Esophagus (tissue), 2 donors: ENCODE measurements around the gene PTPRR. TPM values are rescaled to one million over a fixed set of nuclear protein-coding genes. Genes with fewer than 3 reads are reported as not detected.

ENCODE experiments used
- H3K27ac ChIP-seq, 2 donors: one replicate each; pipeline ENCODE4 v1.5.1; 2013; ENCODE audit warnings: low read depth in 2 of 2, mild to moderate bottlenecking in 2 of 2, inconsistent platforms in 1 of 2, low read length in 1 of 2, moderate library complexity in 1 of 2
- H3K27me3 ChIP-seq, 2 donors: one replicate each; pipeline ENCODE4 v1.6.1; 2013; ENCODE audit warnings: low read length in 2 of 2, control low read depth in 1 of 2, mild to moderate bottlenecking in 1 of 2; ENCODE audit not compliant: insufficient read depth in 2 of 2, control insufficient read depth in 1 of 2
- H3K36me3 ChIP-seq, 2 donors: one replicate each; pipeline ENCODE4 v1.6.1; 2013; ENCODE audit warnings: low read length in 1 of 2; ENCODE audit not compliant: control insufficient read depth in 2 of 2, insufficient read depth in 2 of 2
- H3K4me1 ChIP-seq, 2 donors: one replicate each; pipeline ENCODE4 v1.6.1; 2013; ENCODE audit warnings: low read length in 1 of 2; ENCODE audit not compliant: control insufficient read depth in 2 of 2, insufficient read depth in 2 of 2
- H3K4me3 ChIP-seq, 2 donors: one replicate each; pipeline ENCODE4 v1.5.1; 2013; ENCODE audit warnings: low read length in 2 of 2, mild to moderate bottlenecking in 2 of 2, low read depth in 1 of 2, moderate library complexity in 1 of 2
- H3K9me3 ChIP-seq, 2 donors: one replicate each; pipeline ENCODE4 v1.6.1; 2013; ENCODE audit warnings: mild to moderate bottlenecking in 2 of 2, low read depth in 1 of 2, low read length in 1 of 2, moderate library complexity in 1 of 2; ENCODE audit not compliant: control insufficient read depth in 2 of 2, insufficient read depth in 1 of 2
- WGBS, 2 donors: extraction: QIAGEN DNeasy Blood & Tissue Kit; methylation state at CpG; one replicate each; pipeline ENCODE4 v1.1.7; 2013; 5-methylcytosine and 5-hydroxymethylcytosine counted together
- polyA plus RNA-seq, 2 donors: library from polyadenylated mRNA; stranded (reverse); fragments of 200-250 nt; gene quantifications; one replicate each; pipeline ENCODE4 v1.2.3, GENCODE V29; 2013
- donor health status: healthy with polysubstance abuse.
- donor health status: Bipolar disorder and iron deficiency.

PTPRR gene
- polyA plus RNA-seq, 2 donors, result 0.05 to 0.06 TPM

DNA sequence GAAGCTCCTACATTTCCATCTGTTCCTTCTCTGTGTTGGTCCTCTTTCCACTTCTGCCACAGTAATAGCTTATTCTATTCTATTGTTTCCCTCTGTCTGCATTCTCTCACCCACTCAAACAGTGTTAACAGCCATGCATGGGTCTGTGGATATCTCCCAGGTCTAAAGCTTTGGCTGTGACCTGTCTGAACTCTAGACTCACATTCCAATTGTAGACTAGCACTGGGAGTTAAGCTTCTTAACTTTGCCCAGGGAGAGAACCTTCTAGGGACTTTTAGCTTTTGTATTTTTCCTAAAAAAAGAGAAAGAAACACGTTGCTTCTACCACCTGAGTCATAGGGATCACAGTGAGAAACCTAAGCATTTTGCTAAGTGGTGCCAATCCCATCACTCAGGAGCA, 36.7 kb downstream of the PTPRR start:
- Histone ChIP-seq H3K27me3 (no peaks in the 10 kb centered on the region), H3K27ac (no peak overlapping the region), H3K4me3 (no peak overlapping the region), H3K4me1 (no peaks in the 10 kb centered on the region), H3K9me3 (no peaks in the 10 kb centered on the region), H3K36me3 (no peaks in the 10 kb centered on the region)
- WGBS, 2 donors, result 26 to 32% methylated on average over 1 of the region's 1 CpG

DNA sequence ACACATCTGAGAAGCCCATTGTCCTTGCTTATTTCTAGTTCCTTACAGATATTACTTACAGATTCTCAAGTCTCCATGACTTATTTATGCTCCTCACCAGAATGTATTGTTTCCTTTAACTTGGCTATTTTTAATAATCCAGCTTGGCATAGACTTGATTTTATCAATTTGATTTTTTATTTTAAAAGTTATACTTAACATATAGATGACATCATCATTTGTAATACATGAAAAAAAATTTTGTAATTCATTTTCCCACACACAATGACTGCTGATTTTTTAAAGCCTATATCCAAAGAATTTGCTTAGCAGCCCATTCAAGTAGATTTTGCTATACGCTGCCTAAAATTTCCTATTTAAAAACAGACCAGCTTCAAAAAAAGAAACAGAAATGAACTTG, 39.8 kb downstream of the PTPRR start:
- WGBS, 2 donors, result 93 to 95% methylated on average over 1 of the region's 1 CpG
- Histone ChIP-seq H3K27ac (no peak overlapping the region), H3K9me3 (peaks cover 0 to 3% of the 10 kb centered on the region in 2 donors)

GRCh38 chr12:70876952-70877351, 43.6 kb downstream of the PTPRR start:
- H3K4me3 ChIP-seq, result no peak overlapping the region
- H3K4me1 ChIP-seq, result no peaks in the 10 kb centered on the region
- no peaks in the 10 kb centered on the region for H3K36me3 ChIP-seq
- 35 to 38% methylated on average over 3 of the region's 3 CpGs for WGBS, 2 donors
- H3K27ac ChIP-seq, result no peak overlapping the region
- H3K9me3 ChIP-seq, result peaks cover 0 to 3% of the 10 kb centered on the region in 2 donors
- no peaks in the 10 kb centered on the region for H3K27me3 ChIP-seq

More for the DNA sequence above, 39.8 kb downstream of the PTPRR start:
- Histone ChIP-seq H3K4me1 (no peaks in the 10 kb centered on the region), H3K27me3 (no peaks in the 10 kb centered on the region), H3K4me3 (no peak overlapping the region), H3K36me3 (no peaks in the 10 kb centered on the region)

- peaks cover 0 to 3% of the 10 kb centered on the region in 2 donors for H3K9me3 ChIP-seq
- H3K4me1 ChIP-seq, result no peaks in the 10 kb centered on the region
- H3K27ac ChIP-seq, result no peak overlapping the region
- H3K36me3 ChIP-seq, result no peaks in the 10 kb centered on the region
- no peak overlapping the region for H3K4me3 ChIP-seq
- H3K27me3 ChIP-seq, result no peaks in the 10 kb centered on the region
These were observed 44.9 kb downstream of the PTPRR start for GRCh38 chr12:70875628-70876027.

GRCh38 chr12:70854881-70855568, 65.5 kb downstream of the PTPRR start:
- Histone ChIP-seq H3K27ac (no peak overlapping the region), H3K4me1 (no peaks in the 10 kb centered on the region), H3K36me3 (no peaks in the 10 kb centered on the region), H3K4me3 (no peak overlapping the region), H3K9me3 (no peaks in the 10 kb centered on the region), H3K27me3 (no peaks in the 10 kb centered on the region)
- WGBS, 2 donors, result 58 to 68% methylated on average over 3 of the region's 3 CpGs

DNA sequence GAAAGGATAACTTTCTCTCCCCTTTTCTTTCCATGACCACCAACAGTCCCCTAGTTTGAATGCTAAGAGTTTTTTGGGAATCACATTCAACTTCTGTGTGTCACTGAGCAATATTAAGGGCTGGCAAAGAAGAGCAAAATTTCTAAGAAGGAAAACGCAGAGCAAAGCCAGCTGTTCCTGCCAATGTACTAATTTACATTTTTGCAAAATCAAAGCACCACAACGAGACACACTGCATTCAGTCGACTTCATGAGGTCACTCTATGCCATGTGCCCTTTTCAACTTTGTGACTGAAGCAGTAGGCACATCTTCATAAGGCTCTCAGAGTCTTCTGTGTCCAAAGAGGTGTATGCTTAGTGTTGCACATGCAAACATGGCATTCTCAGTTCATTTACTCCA, 66.4 kb downstream of the PTPRR start:
- Histone ChIP-seq H3K4me1 (no peaks in the 10 kb centered on the region), H3K27ac (no peak overlapping the region), H3K4me3 (no peak overlapping the region), H3K27me3 (no peaks in the 10 kb centered on the region), H3K36me3 (no peaks in the 10 kb centered on the region), H3K9me3 (no peaks in the 10 kb centered on the region)
- 40 to 42% methylated on average over 3 of the region's 3 CpGs for WGBS, 2 donors

DNA sequence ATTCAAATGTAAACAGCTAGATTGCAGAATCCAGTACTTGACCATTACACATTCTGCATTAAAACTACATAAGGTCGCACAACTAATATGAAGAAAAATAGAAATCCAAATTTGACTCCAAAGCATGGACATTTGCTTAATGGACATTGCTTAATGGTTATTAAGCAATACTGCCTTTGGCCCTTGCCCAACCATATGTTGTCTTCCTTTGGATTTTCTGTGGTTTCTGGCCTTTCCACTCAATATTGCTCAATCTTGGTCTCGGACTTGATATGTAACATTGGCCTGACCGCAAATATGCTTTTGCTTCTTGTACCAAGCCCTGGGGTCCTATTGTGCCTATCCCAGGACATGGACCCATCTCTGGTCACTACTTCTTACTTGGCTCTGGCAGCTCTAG, 67.2 kb downstream of the PTPRR start:
- H3K9me3 ChIP-seq, result no peaks in the 10 kb centered on the region
- 78 to 86% methylated on average over 3 of the region's 3 CpGs for WGBS, 2 donors
- H3K4me3 ChIP-seq, result no peak overlapping the region
- no peaks in the 10 kb centered on the region for H3K27me3 ChIP-seq
- H3K27ac ChIP-seq, result peak overlapping the region in 1 of 2 donors; percentile 26
- H3K4me1 ChIP-seq, result no peaks in the 10 kb centered on the region
- H3K36me3 ChIP-seq, result no peaks in the 10 kb centered on the region

DNA sequence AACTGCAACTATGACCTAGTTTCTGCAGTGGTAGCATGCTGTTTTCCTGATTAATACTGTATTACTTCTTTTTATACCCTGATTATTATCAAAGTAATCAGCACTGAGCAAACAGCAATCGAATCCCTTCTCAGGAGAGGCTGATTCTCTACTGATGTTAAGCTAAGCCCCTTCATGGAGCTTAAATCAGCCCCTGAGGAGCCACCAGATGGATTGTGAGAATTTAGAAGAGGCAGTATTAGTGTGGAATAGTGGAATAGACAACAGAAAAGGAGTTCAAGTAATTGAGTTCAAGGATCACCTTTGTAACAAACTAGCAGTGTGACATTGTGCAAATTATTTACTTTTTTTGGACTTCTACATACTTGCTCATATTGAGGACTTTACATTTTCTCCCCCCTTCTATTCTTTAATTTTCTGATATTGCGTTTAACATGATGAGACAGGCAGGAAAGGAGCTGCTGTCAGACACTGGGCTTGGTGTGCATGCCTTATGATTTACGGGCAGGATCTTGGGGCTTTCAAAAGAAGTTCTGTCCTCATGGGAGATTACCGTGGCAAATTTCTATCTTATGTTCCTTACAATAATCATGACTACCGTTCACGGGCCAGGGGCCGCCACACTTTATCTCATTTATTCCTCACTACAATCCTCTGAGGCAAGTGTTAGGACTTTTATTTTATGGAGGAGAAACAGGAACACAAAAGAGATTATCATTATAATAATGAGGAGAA, 68.0 kb downstream of the PTPRR start:
- H3K27ac ChIP-seq, result no peak overlapping the region
- 51 to 61% methylated on average over 7 of the region's 7 CpGs for WGBS, 2 donors
- H3K9me3 ChIP-seq, result no peaks in the 10 kb centered on the region
- H3K36me3 ChIP-seq, result no peaks in the 10 kb centered on the region
- H3K27me3 ChIP-seq, result no peaks in the 10 kb centered on the region
- H3K4me1 ChIP-seq, result no peaks in the 10 kb centered on the region
- H3K4me3 ChIP-seq, result no peak overlapping the region

DNA sequence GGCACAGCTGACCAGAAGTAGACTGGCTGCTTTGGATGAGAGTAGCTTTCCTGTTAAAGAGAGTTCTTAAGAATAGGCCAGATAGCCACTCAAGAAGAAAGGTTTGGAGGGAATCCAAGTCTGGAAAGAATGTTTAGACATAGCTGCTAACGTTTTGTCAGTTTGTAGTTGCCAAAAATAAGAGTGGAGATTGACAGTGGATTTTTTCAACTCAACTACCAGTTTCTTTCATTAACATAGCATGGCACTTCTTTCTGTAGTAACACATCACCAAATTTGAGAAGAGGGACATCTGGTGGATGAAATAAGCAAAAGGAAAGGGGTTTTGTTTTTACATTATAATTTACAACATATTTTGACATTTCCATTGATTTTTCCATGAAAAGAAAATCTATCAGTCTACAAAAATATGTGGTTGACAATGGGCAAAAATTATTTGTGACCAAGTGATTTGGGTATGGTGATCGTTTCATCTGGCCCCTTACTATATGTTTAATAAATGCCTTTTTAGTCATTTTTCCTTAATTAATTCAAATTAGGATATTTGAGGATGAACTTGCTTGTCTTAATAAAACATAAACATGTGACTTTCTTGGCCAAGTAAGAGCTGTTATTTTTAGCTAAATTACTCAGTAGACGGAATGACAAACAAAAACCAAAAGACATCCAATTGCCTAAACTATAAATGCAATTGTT, 71.1 kb downstream of the PTPRR start:
- Histone ChIP-seq H3K36me3 (no peaks in the 10 kb centered on the region), H3K27ac (no peak overlapping the region), H3K4me1 (no peaks in the 10 kb centered on the region), H3K27me3 (no peaks in the 10 kb centered on the region), H3K9me3 (no peaks in the 10 kb centered on the region), H3K4me3 (no peak overlapping the region)
- WGBS, 2 donors, result 29 to 33% methylated on average over 3 of the region's 3 CpGs
